ENCODE results near the gene SFMBT2.

SFMBT2 gene

GRCh38 chr10:7293378-7293920 is 117.4 kb downstream of the SFMBT2 start:
- DNase-seq: no peak

GRCh38 chr10:7291487-7292270 is 119.2 kb downstream of the SFMBT2 start:
- no peak for DNase-seq

- DNase-seq: no peak
These were observed 122.7 kb downstream of the SFMBT2 start for GRCh38 chr10:7288060-7288690.

GRCh38 chr10:7287377-7287776 is 123.5 kb downstream of the SFMBT2 start:
- no peak for DNase-seq

GRCh38 chr10:7285522-7286322 is 125.1 kb downstream of the SFMBT2 start:
- no peak for DNase-seq

GRCh38 chr10:7283246-7283645 is 127.6 kb downstream of the SFMBT2 start:
- no peak for DNase-seq

GRCh38 chr10:7282457-7282856 is 128.4 kb downstream of the SFMBT2 start:
- DNase-seq: no peak

- DNase-seq: no peak
These were observed 129.4 kb downstream of the SFMBT2 start for GRCh38 chr10:7281429-7281828.

GRCh38 chr10:7279303-7279702 is 131.5 kb downstream of the SFMBT2 start:
- DNase-seq: no peak

GRCh38 chr10:7277867-7278266 is 133.0 kb downstream of the SFMBT2 start:
- no peak for DNase-seq

- no peak for DNase-seq
These were observed 133.4 kb downstream of the SFMBT2 start for GRCh38 chr10:7277432-7277831.

- DNase-seq: no peak
These were observed 134.9 kb downstream of the SFMBT2 start for GRCh38 chr10:7275761-7276440.

- no peak for DNase-seq
These were observed 136.5 kb downstream of the SFMBT2 start for GRCh38 chr10:7274293-7274692.

- no peak for DNase-seq
These were observed 138.8 kb downstream of the SFMBT2 start for GRCh38 chr10:7272008-7272407.

- DNase-seq: no peak
These were observed 140.8 kb downstream of the SFMBT2 start for GRCh38 chr10:7269988-7270387.

- DNase-seq: no peak
These were observed 143.7 kb downstream of the SFMBT2 start for GRCh38 chr10:7267142-7267541.

- DNase-seq: no peak
These were observed 145.3 kb downstream of the SFMBT2 start for GRCh38 chr10:7265396-7266123.

GRCh38 chr10:7264313-7264756 is 146.5 kb downstream of the SFMBT2 start:
- no peak for DNase-seq

GRCh38 chr10:7263616-7264015 is 147.2 kb downstream of the SFMBT2 start:
- DNase-seq: no peak

- no peak for DNase-seq
These were observed 149.5 kb downstream of the SFMBT2 start for GRCh38 chr10:7261351-7261750.

GRCh38 chr10:7260912-7261311 is 149.9 kb downstream of the SFMBT2 start:
- DNase-seq: no peak

GRCh38 chr10:7260412-7260900 is 150.4 kb downstream of the SFMBT2 start:
- no peak for DNase-seq
